Measurements from ENCODE around the gene NWD2. TPM values are rescaled to one million over a fixed set of nuclear protein-coding genes. Genes with fewer than 3 reads are reported as not detected.
A peak's percentile ranks its signal among the peaks of the same experiment; 100 is the strongest.

Gene NWD2
- total and polyA plus RNA-seq, 2 experiments from 2014 or later, result 0.33 TPM; not detected in 1

DNA sequence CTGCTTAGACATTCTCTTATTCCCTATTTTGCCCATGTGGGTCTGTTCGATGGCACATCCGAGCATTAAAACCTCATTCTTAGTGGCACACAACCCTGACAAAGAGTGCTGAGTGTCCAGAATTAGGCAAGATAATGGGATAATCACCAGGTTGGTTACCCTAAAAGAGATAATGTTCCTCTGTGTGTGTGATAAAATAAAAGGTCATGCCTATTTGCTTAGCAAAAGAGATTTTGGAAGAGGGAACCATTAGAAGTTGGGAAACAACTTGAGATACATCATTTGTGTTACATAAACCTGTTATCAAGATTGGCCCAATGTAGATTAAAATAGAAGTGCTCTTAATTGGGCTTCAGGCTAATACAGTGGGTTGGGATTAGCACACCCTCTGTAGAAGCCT is 182.7 kb downstream of the NWD2 start:
- no peak overlapping the region for H3K4me2 ChIP-seq
- no peak overlapping the region for H2AFZ ChIP-seq
- no peak for DNase-seq (ENCODE audit: low spot score)
- H4K20me1 ChIP-seq (ENCODE audit: insufficient read depth, poor library complexity, severe bottlenecking), result no peaks in the 10 kb centered on the region
- H3K27ac ChIP-seq, result no peak overlapping the region
- no peaks in the 10 kb centered on the region for H3K36me3 ChIP-seq (replicated peaks; ENCODE audit: insufficient read depth, low read depth)
- 90% methylated on average over 2 of the region's 2 CpGs for WGBS (ENCODE audit: low lambda C conversion rate, missing lambda C conversion rate)
- no peaks in the 10 kb centered on the region for H3K9me3 ChIP-seq (ENCODE audit: low read depth)
- H3K9me2 ChIP-seq (replicated peaks; ENCODE audit: insufficient read depth), result no peaks in the 10 kb centered on the region
- peaks cover 19% of the 10 kb centered on the region for H3K4me1 ChIP-seq (ENCODE audit: insufficient read depth)
- no peak overlapping the region for H3K4me3 ChIP-seq
- H3K27me3 ChIP-seq, result no peaks in the 10 kb centered on the region
- no peaks in the 10 kb centered on the region for H3K79me2 ChIP-seq
- TF ChIP-seq EZH2 (IDR thresholded peaks at IDR 0.05; ENCODE audit: borderline replicate concordance) (no peak), EZH2phosphoT487 (IDR thresholded peaks at IDR 0.05; ENCODE audit: low read depth, severe bottlenecking, unreplicated experiment) (no peak)
- TF ChIP-seq, protein P1, sequence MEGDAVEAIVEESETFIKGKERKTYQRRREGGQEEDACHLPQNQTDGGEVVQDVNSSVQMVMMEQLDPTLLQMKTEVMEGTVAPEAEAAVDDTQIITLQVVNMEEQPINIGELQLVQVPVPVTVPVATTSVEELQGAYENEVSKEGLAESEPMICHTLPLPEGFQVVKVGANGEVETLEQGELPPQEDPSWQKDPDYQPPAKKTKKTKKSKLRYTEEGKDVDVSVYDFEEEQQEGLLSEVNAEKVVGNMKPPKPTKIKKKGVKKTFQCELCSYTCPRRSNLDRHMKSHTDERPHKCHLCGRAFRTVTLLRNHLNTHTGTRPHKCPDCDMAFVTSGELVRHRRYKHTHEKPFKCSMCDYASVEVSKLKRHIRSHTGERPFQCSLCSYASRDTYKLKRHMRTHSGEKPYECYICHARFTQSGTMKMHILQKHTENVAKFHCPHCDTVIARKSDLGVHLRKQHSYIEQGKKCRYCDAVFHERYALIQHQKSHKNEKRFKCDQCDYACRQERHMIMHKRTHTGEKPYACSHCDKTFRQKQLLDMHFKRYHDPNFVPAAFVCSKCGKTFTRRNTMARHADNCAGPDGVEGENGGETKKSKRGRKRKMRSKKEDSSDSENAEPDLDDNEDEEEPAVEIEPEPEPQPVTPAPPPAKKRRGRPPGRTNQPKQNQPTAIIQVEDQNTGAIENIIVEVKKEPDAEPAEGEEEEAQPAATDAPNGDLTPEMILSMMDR (IDR thresholded peaks at IDR 0.05; ENCODE audit: poor library complexity), result no peak

DNA sequence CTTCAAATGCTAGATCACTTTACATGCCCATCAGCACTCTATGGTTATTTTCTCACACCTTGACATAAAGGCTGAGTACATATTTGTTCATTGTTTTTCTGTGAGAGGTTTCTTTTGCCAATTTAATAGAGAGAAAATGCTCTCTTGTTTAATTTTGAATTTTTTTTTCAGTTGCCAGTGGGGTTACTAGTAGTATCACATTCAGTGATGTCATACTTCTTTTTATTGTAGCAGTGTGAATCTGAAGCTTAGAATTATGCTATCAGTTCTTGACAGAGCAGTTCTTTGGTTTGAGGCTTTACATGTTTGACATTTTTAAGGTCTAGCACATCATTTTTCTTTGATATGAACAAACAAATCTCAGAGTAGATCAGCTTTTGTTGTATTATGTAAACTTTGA is 185.4 kb downstream of the NWD2 start:
- TF ChIP-seq EZH2 (IDR thresholded peaks at IDR 0.05; ENCODE audit: borderline replicate concordance) (no peak), EZH2phosphoT487 (IDR thresholded peaks at IDR 0.05; ENCODE audit: low read depth, severe bottlenecking, unreplicated experiment) (no peak)
- TF ChIP-seq, protein P1 (IDR thresholded peaks at IDR 0.05; ENCODE audit: poor library complexity), result no peak
- no peak for DNase-seq (ENCODE audit: low spot score)
- H3K27me3 ChIP-seq, result no peaks in the 10 kb centered on the region
- H4K20me1 ChIP-seq (ENCODE audit: insufficient read depth, poor library complexity, severe bottlenecking), result no peaks in the 10 kb centered on the region
- no peak overlapping the region for H2AFZ ChIP-seq
- peaks cover 11% of the 10 kb centered on the region for H3K4me1 ChIP-seq (ENCODE audit: insufficient read depth)
- no peak overlapping the region for H3K4me3 ChIP-seq
- no peaks in the 10 kb centered on the region for H3K36me3 ChIP-seq (replicated peaks; ENCODE audit: insufficient read depth, low read depth)
- no peaks in the 10 kb centered on the region for H3K79me2 ChIP-seq
- H3K27ac ChIP-seq, result peak overlapping the region; percentile 92
- no peaks in the 10 kb centered on the region for H3K9me3 ChIP-seq (ENCODE audit: low read depth)
- no peaks in the 10 kb centered on the region for H3K9me2 ChIP-seq (replicated peaks; ENCODE audit: insufficient read depth)
- no peak overlapping the region for H3K4me2 ChIP-seq

DNA sequence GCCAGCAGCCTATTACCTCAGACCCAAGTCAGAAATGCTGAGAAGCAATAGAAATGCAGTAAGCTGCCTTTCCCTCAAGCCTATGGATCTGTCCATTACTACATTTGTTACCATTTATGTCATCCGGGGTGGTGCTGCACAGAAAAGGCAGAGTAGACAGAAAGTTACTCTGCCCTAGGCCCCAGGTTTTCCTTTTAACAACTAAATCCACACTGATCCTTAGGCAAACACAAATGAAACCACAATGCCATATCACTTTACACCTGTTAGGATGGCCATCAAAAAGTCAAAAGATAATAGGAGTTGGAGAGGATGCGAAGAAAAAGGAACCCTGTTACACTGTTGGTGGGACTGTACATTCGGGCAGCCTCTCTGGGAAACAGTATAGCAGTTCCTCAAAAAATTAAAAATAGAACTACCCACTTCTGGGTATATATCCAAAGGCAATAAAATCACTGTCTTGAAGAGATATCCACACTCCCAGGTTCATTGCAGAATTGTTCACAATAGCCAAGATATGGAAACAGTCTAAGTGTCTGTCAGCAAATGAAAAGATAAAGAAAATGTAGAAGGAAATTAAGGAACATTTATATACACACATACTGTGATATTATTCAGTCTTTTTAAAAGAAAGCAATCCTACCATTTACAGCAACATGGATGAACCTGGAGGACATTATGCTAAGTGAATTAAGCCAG is 186.3 kb downstream of the NWD2 start:
- Histone ChIP-seq H3K27me3 (no peaks in the 10 kb centered on the region), H3K4me1 (ENCODE audit: insufficient read depth) (peaks cover 11% of the 10 kb centered on the region), H4K20me1 (ENCODE audit: insufficient read depth, poor library complexity, severe bottlenecking) (no peaks in the 10 kb centered on the region), H3K79me2 (no peaks in the 10 kb centered on the region), H3K4me2 (peak overlapping the region; percentile 54), H3K27ac (peak overlapping the region; percentile 92), H3K36me3 (replicated peaks; ENCODE audit: insufficient read depth, low read depth) (no peaks in the 10 kb centered on the region), H3K9me2 (replicated peaks; ENCODE audit: insufficient read depth) (no peaks in the 10 kb centered on the region), H3K4me3 (no peak overlapping the region), H2AFZ (no peak overlapping the region), H3K9me3 (ENCODE audit: low read depth) (no peaks in the 10 kb centered on the region)
- no peak for DNase-seq (ENCODE audit: low spot score)
- 51% methylated on average over 3 of the region's 3 CpGs for WGBS (ENCODE audit: low lambda C conversion rate, missing lambda C conversion rate)
- TF ChIP-seq, protein P1 (IDR thresholded peaks at IDR 0.05; ENCODE audit: poor library complexity), result no peak
- TF ChIP-seq EZH2phosphoT487 (IDR thresholded peaks at IDR 0.05; ENCODE audit: low read depth, severe bottlenecking, unreplicated experiment) (no peak), EZH2 (IDR thresholded peaks at IDR 0.05; ENCODE audit: borderline replicate concordance) (no peak)
